ENCODE measurements around the gene LUZP1.

- TF ChIP-seq, protein P1, sequence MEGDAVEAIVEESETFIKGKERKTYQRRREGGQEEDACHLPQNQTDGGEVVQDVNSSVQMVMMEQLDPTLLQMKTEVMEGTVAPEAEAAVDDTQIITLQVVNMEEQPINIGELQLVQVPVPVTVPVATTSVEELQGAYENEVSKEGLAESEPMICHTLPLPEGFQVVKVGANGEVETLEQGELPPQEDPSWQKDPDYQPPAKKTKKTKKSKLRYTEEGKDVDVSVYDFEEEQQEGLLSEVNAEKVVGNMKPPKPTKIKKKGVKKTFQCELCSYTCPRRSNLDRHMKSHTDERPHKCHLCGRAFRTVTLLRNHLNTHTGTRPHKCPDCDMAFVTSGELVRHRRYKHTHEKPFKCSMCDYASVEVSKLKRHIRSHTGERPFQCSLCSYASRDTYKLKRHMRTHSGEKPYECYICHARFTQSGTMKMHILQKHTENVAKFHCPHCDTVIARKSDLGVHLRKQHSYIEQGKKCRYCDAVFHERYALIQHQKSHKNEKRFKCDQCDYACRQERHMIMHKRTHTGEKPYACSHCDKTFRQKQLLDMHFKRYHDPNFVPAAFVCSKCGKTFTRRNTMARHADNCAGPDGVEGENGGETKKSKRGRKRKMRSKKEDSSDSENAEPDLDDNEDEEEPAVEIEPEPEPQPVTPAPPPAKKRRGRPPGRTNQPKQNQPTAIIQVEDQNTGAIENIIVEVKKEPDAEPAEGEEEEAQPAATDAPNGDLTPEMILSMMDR (IDR thresholded peaks at IDR 0.05 in 8 of 11, conservative IDR thresholded peaks at IDR 0.05 in 3 of 11): no peak
- TF ChIP-seq POLR2AphosphoS5 (IDR thresholded peaks at IDR 0.05) (no peak), POLR2A (IDR thresholded peaks at IDR 0.05) (no peak)
These were observed 78.6 kb downstream of the LUZP1 start for GRCh38 chr1:23090056-23090455.
